ENCODE data around the gene GOLGA7B.

DNA sequence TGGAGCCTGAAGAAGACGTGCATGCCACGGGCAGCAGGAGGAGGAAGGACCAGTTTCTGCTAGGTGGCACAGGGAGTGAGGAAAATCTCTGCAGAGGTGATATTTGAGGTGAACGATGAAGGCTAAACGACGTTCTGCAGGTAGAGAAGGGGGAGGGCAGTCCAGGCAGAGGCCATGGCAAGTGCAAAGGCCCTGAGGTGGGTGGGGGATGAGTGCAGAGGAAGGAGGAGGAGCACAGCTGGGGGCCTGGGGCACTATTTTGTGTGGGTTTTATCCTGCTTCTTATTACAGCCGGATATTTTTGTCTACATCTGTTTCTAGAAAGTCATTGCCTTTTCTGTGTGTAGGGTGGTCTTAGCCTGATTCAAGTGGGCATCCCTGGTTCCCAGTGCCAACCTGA lies 57.6 kb downstream of the GOLGA7B start:
- TF ChIP-seq, protein P1, sequence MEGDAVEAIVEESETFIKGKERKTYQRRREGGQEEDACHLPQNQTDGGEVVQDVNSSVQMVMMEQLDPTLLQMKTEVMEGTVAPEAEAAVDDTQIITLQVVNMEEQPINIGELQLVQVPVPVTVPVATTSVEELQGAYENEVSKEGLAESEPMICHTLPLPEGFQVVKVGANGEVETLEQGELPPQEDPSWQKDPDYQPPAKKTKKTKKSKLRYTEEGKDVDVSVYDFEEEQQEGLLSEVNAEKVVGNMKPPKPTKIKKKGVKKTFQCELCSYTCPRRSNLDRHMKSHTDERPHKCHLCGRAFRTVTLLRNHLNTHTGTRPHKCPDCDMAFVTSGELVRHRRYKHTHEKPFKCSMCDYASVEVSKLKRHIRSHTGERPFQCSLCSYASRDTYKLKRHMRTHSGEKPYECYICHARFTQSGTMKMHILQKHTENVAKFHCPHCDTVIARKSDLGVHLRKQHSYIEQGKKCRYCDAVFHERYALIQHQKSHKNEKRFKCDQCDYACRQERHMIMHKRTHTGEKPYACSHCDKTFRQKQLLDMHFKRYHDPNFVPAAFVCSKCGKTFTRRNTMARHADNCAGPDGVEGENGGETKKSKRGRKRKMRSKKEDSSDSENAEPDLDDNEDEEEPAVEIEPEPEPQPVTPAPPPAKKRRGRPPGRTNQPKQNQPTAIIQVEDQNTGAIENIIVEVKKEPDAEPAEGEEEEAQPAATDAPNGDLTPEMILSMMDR (IDR thresholded peaks at IDR 0.05 in 4 of 5, conservative IDR thresholded peaks at IDR 0.05 in 1 of 5): no peak
- TF ChIP-seq POLR2A (IDR thresholded peaks at IDR 0.05): no peak
